HEK293 (cell line): ENCODE results near the gene HBG2.

Source experiments
- CTCF ChIP-seq: fragments of 450-650 bp; formaldehyde crosslinking; IDR thresholded peaks from 2 replicates; pipeline ENCODE4 v1.5.1; 2016; ENCODE audit warnings: missing biosample characterization, missing genetic modification characterization
- GLIS1 ChIP-seq: fragments of 450-650 bp; formaldehyde crosslinking; IDR thresholded peaks from 2 replicates; pipeline ENCODE4 v1.5.1; 2016; ENCODE audit warnings: missing biosample characterization, missing genetic modification characterization
- GLIS2 ChIP-seq: fragments of 450-650 bp; formaldehyde crosslinking; IDR thresholded peaks from 2 replicates; pipeline ENCODE4 v1.5.1; 2016; ENCODE audit warnings: missing biosample characterization, missing genetic modification characterization
- ZBTB11 ChIP-seq: fragments of 450-650 bp; formaldehyde crosslinking; conservative IDR thresholded peaks from 2 replicates; pipeline ENCODE4 v1.5.1; 2016; ENCODE audit warnings: low read depth, missing biosample characterization, missing genetic modification characterization
- ZNF138 ChIP-seq: fragments of 450-650 bp; formaldehyde crosslinking; IDR thresholded peaks from 2 replicates; pipeline ENCODE4 v1.5.1; 2016; ENCODE audit warnings: missing biosample characterization, missing genetic modification characterization, borderline replicate concordance
- ZNF221 ChIP-seq: fragments of 450-650 bp; formaldehyde crosslinking; IDR thresholded peaks from 2 replicates; pipeline ENCODE4 v1.5.1; 2017; ENCODE audit warnings: missing biosample characterization, missing genetic modification characterization, borderline replicate concordance
- ZNF324 ChIP-seq: fragments of 450-650 bp; formaldehyde crosslinking; IDR thresholded peaks from 2 replicates; pipeline ENCODE4 v1.5.1; 2016; ENCODE audit warnings: missing biosample characterization, missing genetic modification characterization
- ZNF561 ChIP-seq: fragments of 450-650 bp; IDR thresholded peaks from 2 replicates; pipeline ENCODE4 v1.5.1; 2018; ENCODE audit warnings: missing biosample characterization, missing genetic modification characterization, borderline replicate concordance
- ZNF658 ChIP-seq: fragments of 450-650 bp; formaldehyde crosslinking; IDR thresholded peaks from 2 replicates; pipeline ENCODE4; 2016; ENCODE audit warnings: missing biosample characterization, missing genetic modification characterization
- ZNF768 ChIP-seq: fragments of 450-650 bp; formaldehyde crosslinking; IDR thresholded peaks from 2 replicates; pipeline ENCODE4 v1.5.1; 2018; ENCODE audit warnings: missing biosample characterization, mild to moderate bottlenecking, missing genetic modification characterization
- TF ChIP-seq, protein P1 (sequence below): fragments of 450-650 bp; formaldehyde crosslinking; optimal IDR thresholded peaks from 2 replicates; pipeline ENCODE3; 2016; ENCODE audit warnings: missing biosample characterization, mild to moderate bottlenecking, missing genetic modification characterization
- TF ChIP-seq, protein P2 (sequence below): fragments of 450-650 bp; formaldehyde crosslinking; IDR thresholded peaks from 2 replicates; pipeline ENCODE4 v1.5.1; 2016; ENCODE audit warnings: missing biosample characterization, missing genetic modification characterization

DNA sequence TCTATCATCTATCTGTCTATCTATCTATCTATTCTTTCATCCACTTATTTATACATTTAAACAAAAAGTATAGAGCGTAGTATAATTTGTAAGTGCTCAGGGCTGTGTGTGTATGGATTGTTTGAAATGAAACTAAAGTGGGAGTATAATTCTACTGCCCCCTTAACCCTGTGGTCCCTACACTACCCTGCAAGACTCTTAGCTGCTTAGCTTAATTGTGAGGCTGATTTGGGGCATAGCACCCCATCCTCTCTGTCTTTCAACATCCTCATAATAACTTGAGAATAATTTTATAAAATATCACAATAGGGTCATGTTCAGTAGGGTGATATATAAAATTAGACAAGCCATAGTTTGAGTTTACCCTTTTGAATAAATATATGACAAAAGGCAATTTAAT, 35.5 kb upstream of the HBG2 start:
- no peak for TF ChIP-seq ZNF561 (tag by site-specific recombination)
- no peak for TF ChIP-seq CTCF
- no peak for TF ChIP-seq GLIS2 (tag by site-specific recombination)
- TF ChIP-seq, protein P1, sequence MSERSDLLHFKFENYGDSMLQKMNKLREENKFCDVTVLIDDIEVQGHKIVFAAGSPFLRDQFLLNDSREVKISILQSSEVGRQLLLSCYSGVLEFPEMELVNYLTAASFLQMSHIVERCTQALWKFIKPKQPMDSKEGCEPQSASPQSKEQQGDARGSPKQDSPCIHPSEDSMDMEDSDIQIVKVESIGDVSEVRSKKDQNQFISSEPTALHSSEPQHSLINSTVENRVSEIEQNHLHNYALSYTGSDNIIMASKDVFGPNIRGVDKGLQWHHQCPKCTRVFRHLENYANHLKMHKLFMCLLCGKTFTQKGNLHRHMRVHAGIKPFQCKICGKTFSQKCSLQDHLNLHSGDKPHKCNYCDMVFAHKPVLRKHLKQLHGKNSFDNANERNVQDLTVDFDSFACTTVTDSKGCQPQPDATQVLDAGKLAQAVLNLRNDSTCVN (tag by site-specific recombination): no peak
- TF ChIP-seq ZNF138: no peak
- no peak for TF ChIP-seq ZNF658 (tag by site-specific recombination)
- TF ChIP-seq ZNF768 (tag by site-specific recombination): no peak
- no peak for TF ChIP-seq GLIS1 (tag by site-specific recombination)
- no peak for TF ChIP-seq ZBTB11
- TF ChIP-seq, protein P2, sequence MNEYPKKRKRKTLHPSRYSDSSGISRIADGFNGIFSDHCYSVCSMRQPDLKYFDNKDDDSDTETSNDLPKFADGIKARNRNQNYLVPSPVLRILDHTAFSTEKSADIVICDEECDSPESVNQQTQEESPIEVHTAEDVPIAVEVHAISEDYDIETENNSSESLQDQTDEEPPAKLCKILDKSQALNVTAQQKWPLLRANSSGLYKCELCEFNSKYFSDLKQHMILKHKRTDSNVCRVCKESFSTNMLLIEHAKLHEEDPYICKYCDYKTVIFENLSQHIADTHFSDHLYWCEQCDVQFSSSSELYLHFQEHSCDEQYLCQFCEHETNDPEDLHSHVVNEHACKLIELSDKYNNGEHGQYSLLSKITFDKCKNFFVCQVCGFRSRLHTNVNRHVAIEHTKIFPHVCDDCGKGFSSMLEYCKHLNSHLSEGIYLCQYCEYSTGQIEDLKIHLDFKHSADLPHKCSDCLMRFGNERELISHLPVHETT (tag by site-specific recombination): no peak
- TF ChIP-seq ZNF221: no peak
- no peak for TF ChIP-seq ZNF324 (tag by site-specific recombination)
